ENCODE data around the gene USP54.

USP54 gene

GRCh38 chr10:73459683-73460314, 131.3 kb downstream of the USP54 start:
- no peak for DNase-seq

GRCh38 chr10:73456187-73456890, 134.8 kb downstream of the USP54 start:
- no peak for DNase-seq

- DNase-seq = no peak
Observed at GRCh38 chr10:73449113-73449512, 142.0 kb downstream of the USP54 start.

- DNase-seq = no peak
Observed at GRCh38 chr10:73448384-73448783, 142.8 kb downstream of the USP54 start.

All from activated CD4-positive, alpha-beta T cell treated with anti-CD3 and anti-CD28 coated beads for 1 hour (primary cell).